Skeletal muscle satellite cell (primary cell): Measurements from ENCODE around the gene CNPY4. TPM values are rescaled to one million over a fixed set of nuclear protein-coding genes. Genes with fewer than 3 reads are reported as not detected.

Source experiments
- H3K27me3 ChIP-seq: 2 replicates; pipeline ENCODE4 v1.7.0; 2013; ENCODE audit warnings: low read length; ENCODE audit not compliant: control insufficient read depth, insufficient read depth
- H3K36me3 ChIP-seq: 2 replicates; pipeline ENCODE4 v1.7.0; 2013; ENCODE audit warnings: mild to moderate bottlenecking, control low read depth, low read length; ENCODE audit not compliant: insufficient read depth
- H3K4me1 ChIP-seq: 2 replicates; pipeline ENCODE4 v1.7.0; 2013; ENCODE audit warnings: low read length; ENCODE audit not compliant: control insufficient read depth, insufficient read depth
- H3K4me2 ChIP-seq: 2 replicates; pipeline ENCODE4 v1.7.0; 2013; ENCODE audit warnings: mild to moderate bottlenecking, low read length
- H3K4me3 ChIP-seq: 2 replicates; pipeline ENCODE4 v1.7.0; 2013; ENCODE audit warnings: low read length
- H3K9ac ChIP-seq: 2 replicates; pipeline ENCODE4 v1.7.0; 2013; ENCODE audit warnings: mild to moderate bottlenecking, low read depth, low read length, moderate library complexity
- H3K9me3 ChIP-seq: replicated peaks from 2 replicates; pipeline ENCODE4 v1.7.0; 2013; ENCODE audit warnings: mild to moderate bottlenecking, control low read depth, low read length
- total RNA-seq: library from RNA; depleted of rRNA; stranded (reverse); fragments of >200 nt; gene quantifications from 2 replicates; pipeline ENCODE4 v1.2.3, GENCODE V29; 2012; rRNA removed

The CNPY4 gene, protein sequence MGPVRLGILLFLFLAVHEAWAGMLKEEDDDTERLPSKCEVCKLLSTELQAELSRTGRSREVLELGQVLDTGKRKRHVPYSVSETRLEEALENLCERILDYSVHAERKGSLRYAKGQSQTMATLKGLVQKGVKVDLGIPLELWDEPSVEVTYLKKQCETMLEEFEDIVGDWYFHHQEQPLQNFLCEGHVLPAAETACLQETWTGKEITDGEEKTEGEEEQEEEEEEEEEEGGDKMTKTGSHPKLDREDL
- 9.2 and 9.9 TPM in 2 replicates for total RNA-seq

- H3K27me3 ChIP-seq = no peaks in the 10 kb centered on the region
- H3K4me3 ChIP-seq = peak within 1 kb of the TSS; percentile 76
- peak within 1 kb of the TSS; percentile 85 for H3K9ac ChIP-seq
- no peaks in the 10 kb centered on the region for H3K9me3 ChIP-seq
- H3K36me3 ChIP-seq = peaks cover 15% of the 10 kb centered on the region
- peaks cover 13% of the 10 kb centered on the region for H3K4me1 ChIP-seq
- H3K4me2 ChIP-seq = peak within 1 kb of the TSS; percentile 90
Measured at GRCh38 chr7:100119072-100119969, at the start of gene CNPY4, which contains the start of gene TAF6. CNPY4 (plus strand) TSS chr7:100119634; CDS start chr7:100119745, 111 bp downstream. TAF6 (minus strand) TSS chr7:100119358; CDS start chr7:100114209, 5,149 bp downstream.

DNA sequence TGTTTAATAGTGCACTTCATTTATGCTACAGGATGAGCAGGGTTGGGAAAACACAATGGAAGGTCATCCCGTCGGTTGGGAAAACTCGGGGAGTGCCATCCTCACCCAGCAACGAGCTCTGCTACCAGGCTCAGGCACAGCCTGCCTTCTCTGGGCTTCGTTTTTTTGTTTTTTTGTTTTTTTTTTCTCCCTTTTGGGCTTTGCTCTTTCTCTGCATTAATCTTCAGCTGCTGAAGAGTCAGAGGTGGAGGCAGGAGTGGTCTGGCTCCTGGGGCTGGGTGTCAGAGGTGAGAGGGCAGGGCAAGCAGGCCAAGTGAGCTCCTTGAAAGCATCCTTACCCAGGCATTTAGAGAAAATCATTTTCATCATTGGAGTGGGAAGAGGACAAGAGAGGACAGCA, 49.4 kb upstream of the CNPY4 start:
- Histone ChIP-seq H3K9me3 (peaks cover 25% of the 10 kb centered on the region), H3K36me3 (peaks cover 58% of the 10 kb centered on the region), H3K4me2 (no peak overlapping the region)

GRCh38 chr7:100071018-100071723, 48.3 kb upstream of the CNPY4 start:
- no peaks in the 10 kb centered on the region for H3K27me3 ChIP-seq
- H3K9ac ChIP-seq = no peak overlapping the region
- no peak overlapping the region for H3K4me2 ChIP-seq
- H3K4me3 ChIP-seq = no peak overlapping the region
- H3K4me1 ChIP-seq = no peaks in the 10 kb centered on the region
- peaks cover 69% of the 10 kb centered on the region for H3K36me3 ChIP-seq
- peaks cover 25% of the 10 kb centered on the region for H3K9me3 ChIP-seq

More for the DNA sequence above, 49.4 kb upstream of the CNPY4 start:
- Histone ChIP-seq H3K4me3 (no peak overlapping the region), H3K4me1 (no peaks in the 10 kb centered on the region), H3K9ac (no peak overlapping the region), H3K27me3 (no peaks in the 10 kb centered on the region)

- Histone ChIP-seq H3K4me2 (no peak overlapping the region), H3K4me3 (no peak overlapping the region), H3K9me3 (peaks cover 25% of the 10 kb centered on the region), H3K27me3 (no peaks in the 10 kb centered on the region), H3K36me3 (peaks cover 79% of the 10 kb centered on the region), H3K4me1 (no peaks in the 10 kb centered on the region), H3K9ac (no peak overlapping the region)
Measured at GRCh38 chr7:100072462-100072861, 47.0 kb upstream of the CNPY4 start.

DNA sequence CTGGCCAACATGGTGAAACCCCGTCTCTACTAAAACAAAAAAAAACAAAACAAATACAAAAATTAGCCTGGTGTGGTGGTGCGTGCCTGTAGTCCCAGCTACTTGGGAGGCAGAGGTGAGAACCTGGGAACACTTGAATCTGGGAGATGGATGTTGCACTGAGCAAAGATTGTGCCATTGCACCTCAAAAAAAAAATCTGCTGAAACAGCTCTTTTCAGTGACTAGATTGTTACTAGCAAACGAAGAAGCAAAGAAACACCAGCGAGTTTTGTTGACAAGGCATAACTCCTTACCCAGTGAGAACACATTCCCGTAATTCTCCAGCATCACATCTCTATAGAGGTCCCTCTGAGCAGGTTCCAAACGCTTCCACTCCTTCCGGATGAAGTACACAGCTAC, 44.6 kb upstream of the CNPY4 start:
- Histone ChIP-seq H3K4me1 (peaks cover 3% of the 10 kb centered on the region), H3K4me3 (no peak overlapping the region), H3K36me3 (peaks cover 89% of the 10 kb centered on the region), H3K9ac (no peak overlapping the region), H3K27me3 (no peaks in the 10 kb centered on the region), H3K4me2 (no peak overlapping the region), H3K9me3 (peaks cover 25% of the 10 kb centered on the region)

DNA sequence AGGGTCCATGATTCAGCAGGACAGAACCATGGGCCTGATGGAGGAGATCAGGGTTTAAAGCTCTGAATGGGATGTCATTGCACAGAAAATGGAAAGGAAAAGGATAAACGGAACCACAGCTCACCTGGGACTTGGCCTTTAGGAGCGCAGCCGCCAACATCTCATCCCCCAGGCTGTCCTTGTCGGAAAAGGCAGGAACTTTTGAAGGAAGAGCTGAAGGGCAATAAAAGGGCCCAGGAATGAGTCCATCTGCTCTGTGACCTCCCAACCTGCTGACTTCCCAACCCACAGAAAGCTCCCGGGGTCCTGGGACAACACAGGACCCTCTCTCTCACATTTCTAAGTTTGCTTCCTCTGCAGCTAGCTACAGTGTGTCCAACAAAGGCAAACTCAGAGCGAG, 44.0 kb upstream of the CNPY4 start:
- Histone ChIP-seq H3K4me1 (peaks cover 9% of the 10 kb centered on the region), H3K27me3 (no peaks in the 10 kb centered on the region), H3K4me2 (no peak overlapping the region), H3K4me3 (no peak overlapping the region), H3K36me3 (peaks cover 87% of the 10 kb centered on the region), H3K9me3 (peaks cover 23% of the 10 kb centered on the region), H3K9ac (no peak overlapping the region)

DNA sequence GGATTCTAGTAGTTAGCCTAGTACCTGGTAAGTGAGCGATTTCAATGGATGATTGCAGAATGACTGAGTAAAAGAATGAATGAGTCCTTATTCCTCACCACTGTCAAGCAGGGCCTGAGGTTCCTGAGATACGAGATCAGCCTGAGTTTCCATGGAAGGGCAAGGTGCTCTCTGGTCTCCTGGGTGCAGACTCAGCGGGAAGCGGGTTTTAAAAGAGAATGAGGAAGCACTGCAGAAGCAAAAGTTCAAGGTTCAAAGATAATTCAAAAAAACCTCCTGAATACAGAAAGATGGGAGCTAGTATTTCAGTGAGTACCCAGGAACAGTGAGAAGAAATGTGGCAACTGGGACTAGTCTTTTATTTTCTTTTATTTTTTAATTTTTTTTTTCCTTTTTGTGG, 42.2 kb upstream of the CNPY4 start:
- peaks cover 73% of the 10 kb centered on the region for H3K36me3 ChIP-seq
- H3K4me3 ChIP-seq = no peak overlapping the region
- no peak overlapping the region for H3K4me2 ChIP-seq
- H3K27me3 ChIP-seq = no peaks in the 10 kb centered on the region
- H3K4me1 ChIP-seq = peaks cover 9% of the 10 kb centered on the region
- no peak overlapping the region for H3K9ac ChIP-seq
- peaks cover 5% of the 10 kb centered on the region for H3K9me3 ChIP-seq

- H3K9ac ChIP-seq = no peak overlapping the region
- no peaks in the 10 kb centered on the region for H3K27me3 ChIP-seq
- H3K4me2 ChIP-seq = no peak overlapping the region
- peaks cover 54% of the 10 kb centered on the region for H3K36me3 ChIP-seq
- peaks cover 15% of the 10 kb centered on the region for H3K4me1 ChIP-seq
- no peak overlapping the region for H3K4me3 ChIP-seq
- no peaks in the 10 kb centered on the region for H3K9me3 ChIP-seq
Measured at GRCh38 chr7:100079024-100079560, 40.3 kb upstream of the CNPY4 start.

DNA sequence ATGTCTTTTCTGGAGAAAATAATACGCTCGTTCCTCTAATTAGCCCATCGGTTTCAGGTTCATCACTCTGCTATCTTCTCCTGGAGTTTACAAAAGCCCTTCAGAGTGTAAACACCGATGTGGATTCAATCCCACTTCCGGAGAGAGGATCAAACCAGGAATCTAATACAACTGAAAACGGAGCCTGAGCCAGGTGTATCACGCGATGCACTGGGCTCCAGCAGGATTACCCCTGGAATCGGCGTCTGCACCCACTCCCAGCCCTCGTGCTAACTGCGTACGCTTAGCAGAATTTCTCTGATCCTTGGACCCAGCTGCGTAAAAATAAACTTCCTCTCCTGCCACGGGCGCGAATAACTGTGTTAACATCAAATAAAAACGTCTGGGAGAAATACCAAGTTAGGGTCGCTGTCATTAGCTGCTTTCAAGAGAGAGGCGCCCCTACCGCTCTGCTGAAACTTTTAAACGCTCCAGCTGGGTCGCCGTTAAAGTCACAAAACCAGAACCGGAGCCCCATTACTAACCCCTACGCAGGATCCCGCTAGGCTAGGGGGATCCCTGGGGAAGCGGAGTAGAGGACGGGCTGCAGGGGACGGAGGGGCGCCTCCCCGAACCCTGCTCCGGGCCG, 38.4 kb upstream of the CNPY4 start:
- peak overlapping the region; percentile 100 for H3K9ac ChIP-seq
- H3K4me3 ChIP-seq = peak overlapping the region; percentile 98
- H3K36me3 ChIP-seq = peaks cover 35% of the 10 kb centered on the region
- peak overlapping the region; percentile 87 for H3K4me2 ChIP-seq
- no peaks in the 10 kb centered on the region for H3K9me3 ChIP-seq
- H3K4me1 ChIP-seq = peaks cover 15% of the 10 kb centered on the region
- no peaks in the 10 kb centered on the region for H3K27me3 ChIP-seq

DNA sequence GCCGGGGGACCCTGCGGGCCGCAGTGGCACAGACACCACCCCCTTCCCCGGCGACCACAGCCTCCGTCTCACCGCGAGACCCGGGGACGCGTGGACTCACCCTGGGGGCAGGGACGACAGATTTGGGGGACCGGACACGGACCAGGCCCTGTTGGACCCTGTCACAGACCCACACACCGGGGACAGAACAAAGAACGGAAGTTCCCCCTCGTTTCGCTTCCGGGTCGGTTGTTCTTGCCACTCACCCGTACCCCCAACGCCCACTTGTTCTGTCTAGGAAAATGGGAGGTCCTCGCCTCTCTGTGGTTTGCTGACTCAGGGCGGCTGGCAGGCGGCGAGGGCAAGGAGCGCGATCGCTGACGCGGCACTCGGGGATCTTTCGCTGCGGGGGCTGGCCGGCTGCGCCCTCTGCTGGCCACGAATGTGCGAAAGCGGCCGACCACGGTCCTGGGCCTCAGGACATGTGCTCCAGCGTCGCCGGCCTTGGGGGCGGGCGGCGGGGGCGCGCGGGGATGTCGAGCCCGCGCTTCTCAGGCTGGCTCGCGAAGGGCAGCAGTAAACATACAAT, 37.8 kb upstream of the CNPY4 start, which contains the start of gene ZNF3:
ZNF3 (minus strand) TSS at position 189 of the 568 bp plus-strand sequence. CDS start 4,366 bp downstream, outside the sequence.
- Histone ChIP-seq H3K9ac (peak within 1 kb of the TSS; percentile 100), H3K9me3 (no peaks in the 10 kb centered on the region), H3K4me1 (peaks cover 17% of the 10 kb centered on the region), H3K4me2 (peak within 1 kb of the TSS; percentile 87), H3K4me3 (peak within 1 kb of the TSS; percentile 98), H3K36me3 (peaks cover 30% of the 10 kb centered on the region), H3K27me3 (no peaks in the 10 kb centered on the region)
